Dermis microvascular lymphatic vessel endothelial cell (primary cell): ENCODE measurements around the gene DLGAP3. TPM values are rescaled to one million over a fixed set of nuclear protein-coding genes. Genes with fewer than 3 reads are reported as not detected.
"Not testable (repeated sequence)": the region's sequence is repeated elsewhere in the genome, so short reads cannot be mapped to it uniquely, and the experiment has no call there.

Experiments used
- DNase-seq, 2 donors: peaks; one replicate each; pipeline versions ENCODE4 v3.0.0 to v3.0.0-alpha.2; 2010; ENCODE audit warnings: low read depth in 2 of 2
- total RNA-seq: library from RNA; depleted of rRNA; stranded (reverse); fragments of >200 nt; gene quantifications from 2 replicates; pipeline ENCODE4 v1.2.1, GENCODE V29; 2014

DLGAP3 gene
- total RNA-seq, 1 donor from 2014 or later: under 0.01 TPM

GRCh38 chr1:34842073-34842472 lies 87.4 kb downstream of the DLGAP3 start:
- no peak for DNase-seq

- no peak for DNase-seq
These were observed 89.0 kb downstream of the DLGAP3 start for GRCh38 chr1:34840426-34840825.

- DNase-seq: no peak
These were observed 89.7 kb downstream of the DLGAP3 start for GRCh38 chr1:34839526-34840305.

- DNase-seq: no peak
These were observed 95.7 kb downstream of the DLGAP3 start for GRCh38 chr1:34833711-34834110.

GRCh38 chr1:34831721-34832246 lies 97.7 kb downstream of the DLGAP3 start:
- DNase-seq: peak in 1 of 2 donors; percentile 42

- DNase-seq: no peak
These were observed 100.2 kb downstream of the DLGAP3 start for GRCh38 chr1:34829250-34829649.

- DNase-seq: no peak
These were observed 100.8 kb downstream of the DLGAP3 start for GRCh38 chr1:34828611-34829010.

GRCh38 chr1:34827341-34827941 lies 102.0 kb downstream of the DLGAP3 start:
- no peak for DNase-seq

GRCh38 chr1:34825455-34826091 lies 103.9 kb downstream of the DLGAP3 start:
- DNase-seq: peak; percentile 86 to 98

GRCh38 chr1:34824817-34825454 lies 104.5 kb downstream of the DLGAP3 start:
- DNase-seq: no peak

- DNase-seq: no peak
These were observed 107.2 kb downstream of the DLGAP3 start for GRCh38 chr1:34822202-34822601.

GRCh38 chr1:34818862-34819261 lies 110.6 kb downstream of the DLGAP3 start:
- not testable (repeated sequence) for DNase-seq

GRCh38 chr1:34816778-34817177 lies 112.7 kb downstream of the DLGAP3 start:
- DNase-seq: no peak

- DNase-seq: no peak
These were observed 113.1 kb downstream of the DLGAP3 start for GRCh38 chr1:34816332-34816731.

Other genes starting within 250 kb of the DLGAP3 start
- not detected in 2 replicates for gene GJB5, start 174.6 kb downstream of the DLGAP3 start, total RNA-seq
- not detected in 2 replicates for gene GJB4, start 169.9 kb downstream of the DLGAP3 start, total RNA-seq
- under 0.01 and 0.13 TPM in 2 replicates for gene GJB3, start 148.4 kb downstream of the DLGAP3 start, total RNA-seq
- 62.4 and 70.5 TPM in 2 replicates for gene GJA4, start 136.7 kb downstream of the DLGAP3 start, total RNA-seq
- gene SMIM12, start 69.9 kb downstream of the DLGAP3 start, total RNA-seq: 42.1 and 44.1 TPM in 2 replicates
- gene TMEM35B, start 55.7 kb upstream of the DLGAP3 start, total RNA-seq: 30.6 and 50.1 TPM in 2 replicates
- gene ZMYM6, start 102.3 kb upstream of the DLGAP3 start, total RNA-seq: 6.9 and 8.3 TPM in 2 replicates
- 16.6 and 17.8 TPM in 2 replicates for gene ZMYM1, start 149.7 kb upstream of the DLGAP3 start, total RNA-seq